Putamen (tissue), 1 donor: ENCODE data around the gene CBFA2T2.

Experiments
- DNase-seq: peaks from one replicate; pipeline ENCODE4 v3.0.0-alpha.2; 2016; ENCODE audit warnings: low spot score

CBFA2T2 gene

DNA sequence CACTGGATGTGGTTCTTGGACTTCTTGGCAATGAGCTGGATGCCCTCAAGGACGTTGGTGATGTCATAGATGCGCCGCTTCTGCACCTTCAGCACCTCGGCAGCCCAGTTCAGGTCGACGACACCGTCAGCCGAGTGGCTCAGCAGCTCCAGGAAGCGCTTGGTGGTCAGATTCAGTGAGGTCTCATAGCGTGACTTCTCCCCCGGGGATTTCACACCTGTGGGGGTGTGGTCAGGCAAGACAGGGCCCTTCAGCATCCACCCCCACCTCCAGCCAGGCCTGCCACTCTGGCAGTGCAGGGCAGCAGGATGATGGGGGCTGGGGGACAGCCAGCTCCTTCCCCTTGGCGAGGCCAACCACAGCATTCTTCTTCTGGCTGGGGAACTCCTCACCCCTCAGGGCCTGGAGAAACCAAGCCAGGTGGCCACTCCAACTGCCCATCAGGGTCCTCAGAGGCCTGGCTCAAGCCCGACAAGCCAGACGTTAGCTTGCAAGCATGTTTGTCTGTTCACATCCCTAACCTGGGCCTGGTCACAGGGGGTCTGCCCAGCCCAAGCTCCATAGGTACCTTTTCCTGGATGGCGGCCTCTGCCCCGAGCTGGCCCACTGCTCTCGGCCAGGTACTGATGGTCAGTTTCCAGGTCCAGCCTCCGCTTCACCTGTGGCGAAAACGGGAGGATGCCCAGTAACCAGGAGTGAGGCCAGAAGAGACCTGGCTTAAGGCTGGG, 190.0 kb downstream of the CBFA2T2 start:
- DNase-seq, result no peak

DNA sequence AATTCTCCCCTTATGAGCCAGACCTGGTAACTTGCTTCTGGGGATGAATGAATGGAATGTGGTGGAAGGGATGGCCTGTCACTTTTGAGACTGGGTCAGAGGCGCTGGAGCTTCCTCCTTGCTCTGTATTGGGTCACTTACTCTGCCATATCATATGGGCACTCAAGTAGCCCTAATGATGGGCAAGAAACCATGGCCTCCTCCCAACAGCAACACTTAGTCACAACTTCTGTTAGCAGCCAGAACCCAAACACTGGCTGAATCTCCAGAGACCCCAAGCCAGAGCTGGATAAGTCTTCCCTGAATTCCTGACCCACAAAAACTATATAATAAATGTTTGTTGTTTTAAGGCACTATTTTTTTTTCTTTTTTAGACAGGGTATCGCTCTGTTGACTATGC, 190.8 kb downstream of the CBFA2T2 start:
- DNase-seq, result no peak

- no peak for DNase-seq
Measured at GRCh38 chr20:33681288-33681687, 191.4 kb downstream of the CBFA2T2 start.

DNA sequence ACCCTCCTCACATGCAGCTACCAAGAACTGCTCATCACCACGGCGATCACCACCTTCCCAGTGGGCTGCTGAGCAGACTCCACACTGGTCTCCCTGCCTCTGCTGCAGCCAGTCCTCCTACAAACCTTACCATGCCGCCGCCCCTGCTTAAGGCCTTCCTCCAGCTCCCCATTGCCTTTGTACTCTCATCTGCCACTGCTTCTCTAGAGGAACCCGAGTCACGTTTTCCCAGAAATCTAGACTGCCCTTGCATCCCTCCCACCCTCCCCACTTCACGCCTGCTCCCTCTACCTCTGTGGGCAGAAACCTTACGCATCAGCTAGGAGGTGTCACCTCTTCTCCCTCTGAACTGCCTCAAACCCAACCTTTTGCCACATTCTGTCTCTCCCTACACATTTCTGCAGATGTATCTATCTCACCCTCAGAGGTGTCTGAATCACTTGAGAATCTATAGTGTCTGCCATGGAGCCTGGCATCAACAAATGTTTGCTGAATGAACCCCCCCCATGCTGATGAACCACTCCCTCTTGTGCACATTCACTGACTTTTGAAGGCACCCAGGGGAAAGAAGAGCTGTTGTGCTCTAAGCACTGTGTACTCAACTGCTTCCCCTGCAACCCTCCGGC, 191.9 kb downstream of the CBFA2T2 start:
- DNase-seq, result no peak

GRCh38 chr20:33684533-33685327, 194.8 kb downstream of the CBFA2T2 start:
- DNase-seq, result no peak

DNA sequence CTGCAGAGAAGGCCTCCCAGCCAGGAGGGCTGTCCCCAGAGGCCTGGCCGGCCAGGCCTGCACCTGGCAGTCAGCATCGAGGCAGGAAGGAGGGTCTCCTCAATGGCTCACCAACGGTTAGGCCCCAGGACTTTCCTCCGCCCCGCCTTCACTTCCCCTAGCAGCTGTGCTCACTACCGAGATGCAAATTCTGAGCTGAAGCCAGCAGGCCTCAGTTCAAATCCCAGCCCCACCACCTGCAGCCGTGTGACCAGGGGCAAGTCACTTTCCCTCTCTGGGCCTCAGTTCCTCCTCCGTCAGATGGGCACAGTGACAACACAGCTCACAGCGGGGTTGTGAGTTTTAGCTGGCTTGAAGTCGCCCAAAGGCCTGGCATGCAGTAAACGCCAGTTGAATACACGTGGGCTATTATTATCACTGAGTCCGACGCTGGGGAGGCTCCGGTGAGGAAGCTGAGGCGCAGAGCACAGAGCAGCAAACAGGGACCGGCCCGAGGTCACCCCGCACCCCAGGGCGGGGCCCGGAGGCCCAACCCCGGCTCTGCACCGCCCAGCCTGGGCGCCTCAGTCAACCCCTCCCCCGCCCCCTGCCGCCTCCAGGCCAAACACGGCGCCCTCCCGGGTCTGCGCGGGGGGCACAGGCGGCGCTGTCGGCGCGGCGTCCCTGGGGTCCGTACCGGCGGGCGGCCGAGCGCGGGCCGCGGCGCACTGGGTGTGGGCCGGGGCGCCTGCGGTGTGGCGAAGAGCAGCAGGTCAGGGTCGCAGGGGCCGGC, 195.6 kb downstream of the CBFA2T2 start:
- no peak for DNase-seq

DNA sequence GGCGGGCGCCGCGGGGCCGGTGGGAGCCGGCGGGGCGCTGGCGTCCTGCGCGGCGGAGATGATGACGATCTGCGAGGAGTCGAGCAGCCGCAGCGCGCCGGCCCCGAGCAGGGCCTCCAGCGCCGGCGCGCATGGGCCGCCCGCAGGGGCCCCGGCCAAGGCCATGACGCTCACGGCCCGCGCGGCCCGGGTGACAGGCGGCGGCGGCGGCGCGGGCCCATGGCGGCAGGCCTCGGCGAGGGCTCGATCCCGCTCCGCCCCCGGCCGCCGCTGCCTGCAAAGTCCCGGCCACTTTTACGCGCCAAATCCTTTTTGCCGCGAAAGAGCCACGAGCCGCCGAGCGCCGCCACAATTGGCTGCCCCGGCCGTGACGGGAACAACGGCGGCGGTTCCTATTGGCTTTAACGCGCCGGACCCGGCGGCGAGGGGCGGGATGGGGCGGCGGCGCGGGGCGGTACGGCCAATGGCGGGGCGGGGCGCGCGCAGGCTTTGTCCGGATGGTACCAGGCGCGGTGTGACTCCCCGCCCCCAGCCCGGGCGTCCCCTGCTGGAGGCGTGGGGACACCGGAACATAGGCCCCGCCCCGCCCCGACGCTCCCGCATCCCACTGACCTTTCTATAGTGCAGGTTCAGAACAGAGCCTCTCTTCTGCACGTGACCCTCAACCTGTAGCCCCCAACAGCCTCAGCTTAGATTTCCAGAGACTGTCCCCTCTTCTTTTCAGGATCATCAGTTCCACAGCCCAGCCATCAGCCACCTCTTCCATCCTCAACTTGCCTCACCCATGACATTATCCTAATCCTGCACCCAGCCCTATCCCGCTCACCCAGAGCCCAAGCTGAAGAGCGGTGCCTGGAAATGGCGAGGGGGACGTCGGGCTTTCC, 196.4 kb downstream of the CBFA2T2 start, which contains the start of gene E2F1:
E2F1 (minus strand) TSS at position 286 of the 884 bp plus-strand sequence; CDS start at position 165, 121 bp downstream.
- peak; percentile 93 for DNase-seq

DNA sequence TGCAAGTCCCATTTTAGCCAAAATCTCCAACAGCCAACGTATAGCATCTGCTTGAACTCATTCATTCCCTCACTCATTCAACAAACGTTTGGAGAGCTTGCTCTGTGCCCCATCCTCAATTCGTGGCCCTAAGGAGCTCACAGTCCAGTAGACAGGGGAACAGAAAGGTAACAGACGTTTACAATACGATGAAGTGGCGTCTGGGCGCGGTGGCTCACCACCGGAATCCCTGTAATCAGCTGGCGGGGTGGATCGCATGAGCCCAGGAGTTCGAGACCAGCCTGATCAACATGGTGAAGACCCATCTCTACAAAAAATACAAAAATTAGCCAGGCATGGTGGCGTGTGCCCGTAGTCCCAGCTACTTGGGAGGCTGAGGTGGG, 197.1 kb downstream of the CBFA2T2 start:
- no peak for DNase-seq

- DNase-seq, result no peak
Measured at GRCh38 chr20:33687370-33687915, 197.5 kb downstream of the CBFA2T2 start.

DNA sequence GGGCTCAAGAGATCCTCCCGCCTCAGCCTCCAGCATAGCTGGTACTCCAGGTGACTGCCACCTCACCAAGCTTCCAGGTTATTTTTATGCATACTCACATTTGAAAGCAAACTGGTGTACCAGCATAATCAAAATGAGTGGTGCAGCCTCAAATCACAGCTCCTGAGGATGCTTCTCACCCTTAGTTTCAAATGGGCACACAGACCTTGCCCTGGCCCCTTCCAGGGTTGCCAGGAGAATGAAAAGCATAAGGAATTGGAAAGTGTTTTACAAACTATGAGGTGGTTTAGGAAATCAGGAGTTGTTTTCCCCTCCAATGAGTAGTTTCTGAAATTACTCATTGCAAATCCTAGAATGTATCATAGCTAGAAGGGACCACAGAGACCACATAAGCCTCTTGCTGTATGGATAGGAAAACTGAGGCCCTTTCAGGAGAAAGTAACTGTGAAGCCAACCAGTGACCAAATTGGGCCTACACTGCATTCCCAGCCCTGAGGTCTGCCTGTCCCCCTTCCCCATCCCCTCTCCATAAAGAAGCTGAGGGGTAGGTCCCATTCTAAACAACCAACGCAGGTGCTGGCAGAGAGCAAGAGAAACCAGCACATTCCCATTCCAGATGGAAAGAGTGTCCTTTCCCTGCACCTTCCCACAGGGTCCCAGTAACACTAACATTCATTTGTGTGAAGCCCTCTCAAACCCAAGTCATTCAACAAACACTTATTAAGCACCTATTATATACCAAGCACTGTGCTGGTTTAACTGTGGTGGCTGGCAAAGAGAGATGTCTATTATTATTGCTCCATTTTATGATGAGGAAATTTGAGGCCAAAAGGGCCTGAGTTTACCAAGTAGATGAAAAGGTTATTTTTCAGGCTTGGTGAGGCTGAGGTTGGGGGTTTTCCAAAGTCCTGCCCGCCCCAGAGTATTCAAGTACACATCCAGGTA, 198.4 kb downstream of the CBFA2T2 start:
- DNase-seq, result no peak

GRCh38 chr20:33688938-33689424, 199.1 kb downstream of the CBFA2T2 start:
- no peak for DNase-seq

GRCh38 chr20:33689493-33689892, 199.6 kb downstream of the CBFA2T2 start:
- DNase-seq, result no peak

DNA sequence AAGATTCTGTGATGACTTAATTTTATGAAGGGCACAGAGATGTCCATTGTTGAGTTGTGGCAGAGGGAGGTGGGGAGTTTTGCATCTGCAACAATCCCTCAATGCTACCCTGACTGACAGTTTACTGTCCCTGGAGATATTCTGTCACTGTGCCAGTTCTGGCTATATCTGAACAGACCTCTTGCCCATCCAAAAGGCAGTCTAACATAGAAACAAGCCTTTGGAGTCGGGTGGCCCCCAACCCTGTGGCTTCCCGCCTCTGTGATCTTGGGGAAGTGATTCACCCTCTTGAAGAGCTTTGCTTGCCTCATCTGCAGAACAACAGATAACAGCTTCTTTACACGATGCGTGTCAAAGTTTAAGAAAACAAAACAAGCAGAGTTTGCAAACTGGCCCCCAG, 200.1 kb downstream of the CBFA2T2 start:
- peak; percentile 78 for DNase-seq

- DNase-seq, result no peak
Measured at GRCh38 chr20:33693289-33693688, 203.4 kb downstream of the CBFA2T2 start.

- DNase-seq, result peak; percentile 86
Measured at GRCh38 chr20:33693741-33694638, 204.1 kb downstream of the CBFA2T2 start.

GRCh38 chr20:33694639-33695012, 204.7 kb downstream of the CBFA2T2 start:
- no peak for DNase-seq

GRCh38 chr20:33696448-33696847, 206.6 kb downstream of the CBFA2T2 start:
- DNase-seq, result no peak

GRCh38 chr20:33697129-33697528, 207.2 kb downstream of the CBFA2T2 start:
- no peak for DNase-seq
